ENCODE data around the gene SPINT2.

GRCh38 chr19:38331728-38332127, 67.4 kb downstream of the SPINT2 start:
- TF ChIP-seq CTCF (IDR thresholded peaks at IDR 0.05) (no peak), POLR2A (IDR thresholded peaks at IDR 0.05) (no peak)
